ENCODE data around the gene RBFOX2. TPM values are rescaled to one million over a fixed set of nuclear protein-coding genes. Genes with fewer than 3 reads are reported as not detected.
"Not testable (repeated sequence)": the region's sequence is repeated elsewhere in the genome, so short reads cannot be mapped to it uniquely, and the experiment has no call there.

The RBFOX2 gene
- total RNA-seq, 4 donors from 2014 or later = 103 to 139 (median 108) TPM

DNA sequence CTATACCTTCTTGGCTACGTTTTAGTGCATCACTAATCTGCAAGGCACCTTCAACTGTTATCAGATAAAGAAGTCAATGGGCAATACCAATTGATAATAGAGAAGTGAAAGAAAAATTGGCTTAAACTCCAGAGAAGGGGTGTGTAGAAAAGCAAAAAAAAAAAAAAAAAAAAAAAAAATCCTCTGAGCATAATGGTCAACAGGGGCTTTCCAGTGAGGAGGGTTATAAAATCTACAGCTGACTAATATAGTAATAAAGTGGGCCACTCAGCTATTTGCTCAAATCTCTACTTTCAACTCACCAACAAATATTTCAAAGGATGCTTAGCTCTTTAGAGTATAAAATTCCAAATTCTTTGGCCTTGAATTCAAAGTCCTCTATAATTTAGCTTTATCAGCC, 233.1 kb downstream of the RBFOX2 start:
- WGBS, 2 donors = 92 to 95% methylated on average over 1 of the region's 1 CpG
- H3K9me3 ChIP-seq = no peaks in the 10 kb centered on the region
- intact Hi-C loops (cut with DNase I) = no loop called here
- H3K27me3 ChIP-seq = no peaks in the 10 kb centered on the region
- no peak for TF ChIP-seq POLR2A (IDR thresholded peaks at IDR 0.05)
- TF ChIP-seq, protein P1, sequence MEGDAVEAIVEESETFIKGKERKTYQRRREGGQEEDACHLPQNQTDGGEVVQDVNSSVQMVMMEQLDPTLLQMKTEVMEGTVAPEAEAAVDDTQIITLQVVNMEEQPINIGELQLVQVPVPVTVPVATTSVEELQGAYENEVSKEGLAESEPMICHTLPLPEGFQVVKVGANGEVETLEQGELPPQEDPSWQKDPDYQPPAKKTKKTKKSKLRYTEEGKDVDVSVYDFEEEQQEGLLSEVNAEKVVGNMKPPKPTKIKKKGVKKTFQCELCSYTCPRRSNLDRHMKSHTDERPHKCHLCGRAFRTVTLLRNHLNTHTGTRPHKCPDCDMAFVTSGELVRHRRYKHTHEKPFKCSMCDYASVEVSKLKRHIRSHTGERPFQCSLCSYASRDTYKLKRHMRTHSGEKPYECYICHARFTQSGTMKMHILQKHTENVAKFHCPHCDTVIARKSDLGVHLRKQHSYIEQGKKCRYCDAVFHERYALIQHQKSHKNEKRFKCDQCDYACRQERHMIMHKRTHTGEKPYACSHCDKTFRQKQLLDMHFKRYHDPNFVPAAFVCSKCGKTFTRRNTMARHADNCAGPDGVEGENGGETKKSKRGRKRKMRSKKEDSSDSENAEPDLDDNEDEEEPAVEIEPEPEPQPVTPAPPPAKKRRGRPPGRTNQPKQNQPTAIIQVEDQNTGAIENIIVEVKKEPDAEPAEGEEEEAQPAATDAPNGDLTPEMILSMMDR (IDR thresholded peaks at IDR 0.05) = no peak
- H3K4me1 ChIP-seq = no peaks in the 10 kb centered on the region
- H3K27ac ChIP-seq = no peak overlapping the region
- H3K4me3 ChIP-seq (replicated peaks in 1 of 3) = no peak overlapping the region
- DNase-seq = no peak
- no peaks in the 10 kb centered on the region for H3K36me3 ChIP-seq

DNA sequence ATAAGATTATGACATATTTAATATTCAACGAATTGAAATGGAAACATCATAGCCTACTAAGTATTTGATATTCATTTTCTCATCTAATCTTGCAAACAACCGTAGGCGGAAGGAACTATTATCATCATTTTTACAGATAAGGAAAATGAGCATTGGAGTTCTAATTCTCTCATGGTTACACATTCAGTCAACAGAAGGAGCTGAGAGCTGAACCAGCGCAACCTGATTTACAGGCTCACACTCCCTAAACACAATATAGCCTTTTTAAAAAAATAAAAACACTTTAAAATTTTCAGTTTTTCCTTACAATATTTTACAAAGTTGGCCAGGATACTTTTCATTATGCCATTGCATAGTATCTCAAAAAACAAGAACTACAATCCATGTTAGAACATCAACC, 236.1 kb downstream of the RBFOX2 start:
- Histone ChIP-seq H3K9me3 (no peaks in the 10 kb centered on the region), H3K4me3 (replicated peaks in 1 of 3) (no peak overlapping the region), H3K27me3 (no peaks in the 10 kb centered on the region), H3K36me3 (no peaks in the 10 kb centered on the region), H3K4me1 (peaks cover 3 to 4% of the 10 kb centered on the region in 2 donors), H3K27ac (no peak overlapping the region)
- no peak for TF ChIP-seq POLR2A (IDR thresholded peaks at IDR 0.05)
- TF ChIP-seq, protein P1 (IDR thresholded peaks at IDR 0.05) = no peak
- intact Hi-C loops (cut with DNase I) = no loop called here
- DNase-seq = no peak
- 90% methylated on average over 4 of the region's 4 CpGs for WGBS, 2 donors

DNA sequence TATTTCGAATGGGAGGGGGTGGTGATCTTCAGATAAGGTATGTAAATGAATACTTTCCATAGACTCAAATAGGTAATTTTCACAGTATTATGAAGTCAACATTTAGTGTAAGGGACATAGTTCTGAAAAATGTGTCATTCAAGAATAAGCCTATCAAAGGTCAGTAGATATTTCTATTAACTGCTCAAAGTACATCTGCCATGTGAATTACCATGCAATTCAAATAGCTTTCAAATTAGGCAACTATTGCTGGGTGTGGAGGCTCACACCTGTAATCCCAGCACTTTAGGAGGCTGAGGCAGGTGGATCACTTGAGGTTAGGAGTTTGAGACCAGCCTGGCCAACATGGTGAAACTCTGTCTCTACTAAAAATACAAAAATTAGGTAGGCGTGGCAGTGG, 236.8 kb downstream of the RBFOX2 start:
- intact Hi-C loops (cut with DNase I); H3K27me3 ChIP-seq: not testable (repeated sequence)
- WGBS, 2 donors = 97% methylated on average over 2 of the region's 2 CpGs

DNA sequence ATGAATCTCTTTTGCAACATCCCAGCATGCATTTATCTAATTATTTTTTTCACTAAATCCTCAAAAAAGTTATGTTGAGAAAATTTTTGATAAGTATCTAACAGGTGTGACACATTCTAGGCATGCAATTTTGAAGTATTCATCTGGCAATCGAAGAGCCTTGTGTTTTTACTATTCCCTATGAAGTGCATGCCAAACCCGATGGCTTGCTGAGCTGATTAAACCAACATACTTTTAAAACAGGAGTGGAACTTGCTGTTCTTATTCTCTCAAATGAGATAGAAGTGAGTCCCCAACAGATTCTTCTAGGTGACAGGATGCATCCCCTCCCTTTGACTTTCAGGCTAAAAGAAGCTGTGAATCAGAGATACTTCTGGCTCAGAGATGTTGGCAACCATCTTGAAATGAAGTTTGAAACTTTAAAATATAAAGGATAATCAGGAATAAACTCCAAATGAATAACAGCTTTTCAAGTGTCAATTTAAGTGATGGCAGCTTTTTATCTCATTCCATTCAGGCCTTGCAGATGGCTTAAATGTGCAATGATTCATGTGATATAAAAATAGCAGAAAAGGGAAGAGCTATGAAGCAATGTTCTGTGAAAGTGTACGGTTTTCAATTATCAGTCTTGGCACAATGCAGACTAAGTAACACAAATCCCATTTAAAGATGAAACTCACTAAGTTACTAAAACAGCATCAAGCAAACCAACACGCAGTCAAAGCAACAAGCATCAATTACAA, 243.3 kb downstream of the RBFOX2 start:
- Histone ChIP-seq H3K4me1 (peaks cover 59 to 61% of the 10 kb centered on the region in 2 donors), H3K27me3 (no peaks in the 10 kb centered on the region), H3K9me3 (no peaks in the 10 kb centered on the region), H3K36me3 (no peaks in the 10 kb centered on the region), H3K4me3 (replicated peaks in 1 of 3) (no peak overlapping the region), H3K27ac (peak overlapping the region; percentile 10 to 76 (median 61))
- TF ChIP-seq POLR2A (IDR thresholded peaks at IDR 0.05) = no peak
- TF ChIP-seq, protein P1 (IDR thresholded peaks at IDR 0.05) = no peak
- 19 to 30% methylated on average over 4 of the region's 4 CpGs for WGBS, 2 donors
- intact Hi-C loops (cut with DNase I) = no loop called here
- DNase-seq = peak; percentile 67 to 68

More for the DNA sequence above, 236.8 kb downstream of the RBFOX2 start:
- not testable (repeated sequence) for H3K4me3 ChIP-seq (replicated peaks in 1 of 3); H3K9me3 ChIP-seq; H3K36me3 ChIP-seq; H3K27ac ChIP-seq; DNase-seq
- H3K4me1 ChIP-seq = peaks cover 8 to 11% of the 10 kb centered on the region in 2 donors

DNA sequence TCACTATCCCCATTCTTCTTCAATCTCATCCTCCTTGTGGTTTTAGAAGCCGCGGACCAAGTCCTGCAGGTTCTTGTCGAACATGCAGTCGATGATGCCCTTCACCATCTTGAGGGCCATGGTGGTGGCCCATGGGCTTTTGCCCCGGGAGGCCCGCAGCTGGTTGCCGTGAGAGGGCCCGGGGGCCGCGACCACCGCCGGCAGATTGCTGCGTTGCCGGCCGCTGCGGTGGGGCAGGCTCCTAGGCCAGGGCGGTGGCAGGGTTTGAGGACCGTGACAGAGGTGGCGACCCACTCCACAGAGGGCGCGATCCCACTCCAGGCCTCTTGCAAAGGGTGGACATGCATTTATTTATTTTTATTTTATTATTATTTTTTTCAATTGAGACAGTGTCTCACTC, 244.0 kb downstream of the RBFOX2 start:
- Histone ChIP-seq H3K27ac (peak overlapping the region in 2 of 3 donors; percentile 60 to 61), H3K9me3 (no peaks in the 10 kb centered on the region), H3K4me1 (peaks cover 61 to 65% of the 10 kb centered on the region in 2 donors), H3K36me3 (no peaks in the 10 kb centered on the region), H3K4me3 (replicated peaks in 1 of 3) (no peak overlapping the region), H3K27me3 (no peaks in the 10 kb centered on the region)
- DNase-seq = peak in 1 of 2 donors; percentile 10
- TF ChIP-seq POLR2A (IDR thresholded peaks at IDR 0.05) = no peak
- TF ChIP-seq, protein P1 (IDR thresholded peaks at IDR 0.05) = no peak
- intact Hi-C loops (cut with DNase I) = no loop called here
- 97% methylated on average over 21 of the region's 21 CpGs for WGBS, 2 donors
